GM12878 (cell line): ENCODE measurements around the gene IGFLR1. TPM values are rescaled to one million over a fixed set of nuclear protein-coding genes. Genes with fewer than 3 reads are reported as not detected.

Experiments used
- ATAC-seq: fragments of 200-7000 bp; cut with Tn5 transposase; 3 replicates; pipeline ENCODE4 v1.9.1; 2020; ENCODE audit warnings: mild to moderate bottlenecking, moderate library complexity
- BruUV-seq: library from RNA; stranded (reverse); fragments of 400-500 nt; replicated peaks from 2 replicates; lab custom pipeline; 2021; lab: Mats Ljungman, UMichigan
- CTCF ChIA-PET: fragments of 300-600 bp; sonication (Branson Sonifier 250); formaldehyde crosslinking; extraction: SDS; loops from one replicate; lab custom pipeline; 2021; ENCODE audit warnings: inconsistent platforms; lab: Yijun Ruan, JAX
- POLR2A ChIA-PET: fragments of 350-600 bp; formaldehyde crosslinking; extraction: SDS; loops from one replicate; lab custom pipeline; 2021; ENCODE audit warnings: inconsistent platforms; lab: Charles Lee
- RAD21 ChIA-PET: fragments of 300-600 bp; sonication (Branson Sonifier 250); formaldehyde crosslinking; loops from one replicate; lab custom pipeline; 2023; ENCODE audit warnings: antibody characterized with exemption; ENCODE audit not compliant: unreplicated experiment; lab: Charles Lee
- SMC1A ChIA-PET: fragments of 300-600 bp; sonication (Branson Sonifier 250); formaldehyde crosslinking; loops from one replicate; lab custom pipeline; 2023; ENCODE audit not compliant: unreplicated experiment, uncharacterized antibody; lab: Charles Lee
- DNase-seq: peaks from one replicate; pipeline ENCODE4 v3.0.0-alpha.2; 2011; ENCODE audit warnings: low read depth, low spot score
- FAIRE-seq: peaks from 3 replicates; lab custom pipeline; 2011; peaks lifted over from hg19 to GRCh38; lab: Jason Lieb, UNC
- H2AFZ ChIP-seq: 2 replicates; pipeline ENCODE4 v1.6.0; 2011; ENCODE audit warnings: low read depth, low read length, control low read depth; ENCODE audit not compliant: control insufficient read depth
- H3K27ac ChIP-seq: 2 replicates; pipeline ENCODE4 v1.5.1; 2011; ENCODE audit warnings: control low read depth; ENCODE audit not compliant: control insufficient read depth, insufficient read depth
- H3K27me3 ChIP-seq, 2 experiments: replicated peaks in 1 of 2; 2 replicates each; pipeline versions ENCODE4 v1.6.0 to v1.6.1; 2011; ENCODE audit warnings: low read length in 1 of 2; ENCODE audit not compliant: control insufficient read depth in 2 of 2, insufficient read depth in 2 of 2
- H3K36me3 ChIP-seq, 2 experiments: 2 replicates each; pipeline ENCODE4 v1.5.1; 2011; ENCODE audit warnings: low read length in 1 of 2; ENCODE audit not compliant: control insufficient read depth in 2 of 2, insufficient read depth in 2 of 2
- H3K4me1 ChIP-seq: 2 replicates; pipeline ENCODE4 v1.6.1; 2011; ENCODE audit warnings: mild to moderate bottlenecking, low read length, moderate library complexity, mixed read lengths; ENCODE audit not compliant: control insufficient read depth, insufficient read depth
- H3K4me2 ChIP-seq: 2 replicates; pipeline ENCODE4 v1.6.0; 2011; ENCODE audit warnings: control low read depth; ENCODE audit not compliant: control insufficient read depth, insufficient read depth
- H3K4me3 ChIP-seq: fragments of 200-600 bp; sonication (generic); 2 replicates; pipeline ENCODE4 v1.5.1; 2016
- H3K79me2 ChIP-seq: 2 replicates; pipeline ENCODE4 v1.6.0; 2011; ENCODE audit warnings: low read length; ENCODE audit not compliant: control insufficient read depth, insufficient read depth
- H3K9ac ChIP-seq: 2 replicates; pipeline ENCODE4 v1.8.0; 2011; ENCODE audit warnings: low read length, control low read depth, mixed read lengths; ENCODE audit not compliant: control insufficient read depth, insufficient read depth
- H3K9me3 ChIP-seq: replicated peaks from 3 replicates; pipeline ENCODE4 v1.5.1; 2011; ENCODE audit warnings: mild to moderate bottlenecking, low read length; ENCODE audit not compliant: control insufficient read depth, insufficient read depth
- H4K20me1 ChIP-seq: 2 replicates; pipeline ENCODE4 v1.6.0; 2011; ENCODE audit not compliant: control insufficient read depth, insufficient read depth
- CUX1 ChIP-seq: IDR thresholded peaks from 2 replicates; pipeline ENCODE4 v1.6.1; 2012; ENCODE audit warnings: improper control_type of control experiment, low read depth, low read length; ENCODE audit not compliant: insufficient replicate concordance
- GATAD2B ChIP-seq: fragments of 450-650 bp; conservative IDR thresholded peaks from 2 replicates; pipeline ENCODE4 v1.6.1; 2017; ENCODE audit warnings: low read depth, mild to moderate bottlenecking, moderate library complexity
- MLLT1 ChIP-seq: fragments of 450-650 bp; IDR thresholded peaks from 2 replicates; pipeline ENCODE4 v1.6.1; 2016; ENCODE audit warnings: mild to moderate bottlenecking
- PAX8 ChIP-seq: fragments of 450-650 bp; IDR thresholded peaks from 2 replicates; pipeline ENCODE4 v1.6.1; 2017; ENCODE audit warnings: mild to moderate bottlenecking, moderate library complexity
- POU2F2 ChIP-seq: IDR thresholded peaks from 3 replicates; pipeline ENCODE4 v1.6.1; 2011; ENCODE audit warnings: low read depth, mild to moderate bottlenecking, low read length, borderline replicate concordance
- RB1 ChIP-seq: fragments of 450-650 bp; formaldehyde crosslinking; IDR thresholded peaks from 2 replicates; pipeline ENCODE4 v1.6.1; 2017; ENCODE audit warnings: mild to moderate bottlenecking, borderline replicate concordance
- SMC3 ChIP-seq: IDR thresholded peaks from 2 replicates; pipeline ENCODE4 v1.6.1; 2011; ENCODE audit warnings: low read length, improper control_type of control experiment, borderline replicate concordance
- YY1 ChIP-seq: IDR thresholded peaks from 2 replicates; pipeline ENCODE4 v1.6.1; 2011; ENCODE audit warnings: low read depth, mild to moderate bottlenecking, low read length
- ZBTB4 ChIP-seq: fragments of 450-650 bp; formaldehyde crosslinking; IDR thresholded peaks from 2 replicates; pipeline ENCODE4 v1.4.0; 2022; ENCODE audit warnings: mild to moderate bottlenecking, moderate library complexity
- ZNF207 ChIP-seq: fragments of 450-650 bp; IDR thresholded peaks from 2 replicates; pipeline ENCODE4 v1.6.1; 2014; ENCODE audit warnings: antibody characterized with exemption, mild to moderate bottlenecking, borderline replicate concordance
- ZNF274 ChIP-seq: IDR thresholded peaks from one replicate; pipeline ENCODE4 v1.8.0; 2011; ENCODE audit not compliant: insufficient read length, insufficient read depth
- ZZZ3 ChIP-seq: IDR thresholded peaks from 2 replicates; pipeline ENCODE4 v1.6.1; 2011; ENCODE audit warnings: low read depth; ENCODE audit not compliant: control insufficient read depth, insufficient read length
- WGBS: methylation state at CpG from one replicate; pipeline ENCODE4 v1.1.6; 2016; ENCODE audit warnings: low lambda C conversion rate; ENCODE audit not compliant: insufficient replicate concordance, insufficient coverage; ENCODE audit errors: missing lambda C conversion rate; 5-methylcytosine and 5-hydroxymethylcytosine counted together
- in situ Hi-C: fragments of 300-500 bp; cut with MboI; formaldehyde crosslinking; loops from 9 replicates; pipeline ENCODE4 v1.14.3; 2018; ENCODE audit warnings: mixed read lengths
- intact Hi-C: fragments of 100-400 bp; cut with micrococcal nuclease; formaldehyde crosslinking; loops from one replicate; pipeline ENCODE4 v1.14.2; 2022; ENCODE audit not compliant: unreplicated experiment
- polyA plus RNA-seq, 11 experiments: library from polyadenylated mRNA; depleted of rRNA in 4 of 11; unstranded in 6 of 11; stranded (reverse) in 5 of 11; fragments of >200 nt; fragmentation: Nextera tagmentation in 4 of 11; fragmentation: Illumina TruSeq in 1 of 11; extraction: Ambion mirVana in 4 of 11; extraction: Trizol in 1 of 11; gene quantifications; 1 replicate in 1 of 11; 2 replicates in 10 of 11; pipeline versions ENCODE4 v1.2.1 to v1.2.3, GENCODE V29; 2011 to 2016; ENCODE audit warnings: inconsistent platforms in 2 of 11, missing spikeins in 2 of 11, low read depth in 1 of 11
- total RNA-seq, 4 experiments: library from RNA; depleted of rRNA in 3 of 4; stranded (reverse); fragments of >200 nt in 3 of 4; fragmentation: Illumina TruSeq in 1 of 4; extraction: Trizol in 1 of 4; gene quantifications; 2 replicates each; pipeline versions ENCODE4 v1.2.1 to v1.2.3, GENCODE V29; 2013 to 2021
- TF ChIP-seq, protein P1 (sequence below): IDR thresholded peaks from 2 replicates; pipeline ENCODE4 v1.6.1; 2012; ENCODE audit warnings: low read depth, low read length, improper control_type of control experiment

Gene IGFLR1
- total and polyA plus RNA-seq, 10 of the 15 experiments (the other 5 are each of a cell fraction or from before 2014, with no cell fraction given) = 2.5 to 39.9 (median 24.8) TPM

- no peaks in the 10 kb centered on the region for H4K20me1 ChIP-seq
- H3K79me2 ChIP-seq = no peaks in the 10 kb centered on the region
- no TSS peak for BruUV-seq
- H3K4me2 ChIP-seq = no peak overlapping the region
- no peak overlapping the region for H2AFZ ChIP-seq
- H3K9me3 ChIP-seq = no peaks in the 10 kb centered on the region
- intact Hi-C loops = no loop called here
- ChIA-PET CTCF (no interaction called here), POLR2A (no interaction called here), RAD21 (no interaction called here), SMC1A (no interaction called here)
- FAIRE-seq = no peak
- H3K9ac ChIP-seq = no peak overlapping the region
- no peak overlapping the region for H3K27ac ChIP-seq
- ATAC-seq = no peak
- H3K36me3 ChIP-seq = peaks cover 16 to 50% of the 10 kb centered on the region in 2 experiments; a peak in 3 of 4 replicates
- H3K4me3 ChIP-seq = no peak overlapping the region
- no peaks in the 10 kb centered on the region for H3K27me3 ChIP-seq
- no peaks in the 10 kb centered on the region for H3K4me1 ChIP-seq
- in situ Hi-C loops = no loop called here
- no peak for DNase-seq
- 66% methylated on average over 5 of the region's 5 CpGs for WGBS
- no peak for TF ChIP-seq SMC3
- TF ChIP-seq PAX8 = no peak
- no peak for TF ChIP-seq ZZZ3
- no peak for TF ChIP-seq POU2F2
- no peak for TF ChIP-seq CUX1
- no peak for TF ChIP-seq ZNF207
- no peak for TF ChIP-seq ZBTB4
- TF ChIP-seq ZNF274 = no peak
- TF ChIP-seq YY1 = no peak
- TF ChIP-seq GATAD2B = no peak
- no peak for TF ChIP-seq RB1
- TF ChIP-seq, protein P1, sequence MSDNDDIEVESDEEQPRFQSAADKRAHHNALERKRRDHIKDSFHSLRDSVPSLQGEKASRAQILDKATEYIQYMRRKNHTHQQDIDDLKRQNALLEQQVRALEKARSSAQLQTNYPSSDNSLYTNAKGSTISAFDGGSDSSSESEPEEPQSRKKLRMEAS = no peak
- TF ChIP-seq MLLT1 = no peak
Measured at GRCh38 chr19:35734889-35735288, 7.4 kb downstream of the IGFLR1 start.
